HS-5 (cell line): ENCODE results near the gene FGF1.
A peak's percentile ranks its signal among the peaks of the same experiment; 100 is the strongest.

ENCODE experiments used
- DNase-seq: peaks from one replicate; pipeline ENCODE4 v3.0.0-alpha.2; 2012; ENCODE audit warnings: low read depth

Gene FGF1

GRCh38 chr5:142642427-142642826 lies 43.5 kb downstream of the FGF1 start:
- DNase-seq: no peak

DNA sequence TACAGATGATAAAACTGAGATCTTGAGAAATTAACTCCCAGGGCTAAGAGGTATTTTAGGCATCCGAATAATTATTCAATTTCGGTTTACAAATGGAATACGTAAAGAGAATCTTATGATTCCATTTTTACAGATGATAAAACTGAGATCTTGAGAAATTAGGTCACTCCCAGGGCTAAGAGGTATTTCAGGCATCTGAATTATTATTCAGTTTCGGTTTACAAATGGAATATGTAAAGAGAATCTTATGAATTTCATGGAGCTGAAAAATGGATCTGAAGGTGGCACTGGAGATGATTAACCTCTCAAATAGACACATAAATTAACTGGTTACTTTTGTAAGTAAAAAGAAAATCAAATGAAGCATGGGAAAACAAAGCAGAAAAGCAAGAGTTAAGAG lies 44.2 kb downstream of the FGF1 start:
- DNase-seq: no peak

DNA sequence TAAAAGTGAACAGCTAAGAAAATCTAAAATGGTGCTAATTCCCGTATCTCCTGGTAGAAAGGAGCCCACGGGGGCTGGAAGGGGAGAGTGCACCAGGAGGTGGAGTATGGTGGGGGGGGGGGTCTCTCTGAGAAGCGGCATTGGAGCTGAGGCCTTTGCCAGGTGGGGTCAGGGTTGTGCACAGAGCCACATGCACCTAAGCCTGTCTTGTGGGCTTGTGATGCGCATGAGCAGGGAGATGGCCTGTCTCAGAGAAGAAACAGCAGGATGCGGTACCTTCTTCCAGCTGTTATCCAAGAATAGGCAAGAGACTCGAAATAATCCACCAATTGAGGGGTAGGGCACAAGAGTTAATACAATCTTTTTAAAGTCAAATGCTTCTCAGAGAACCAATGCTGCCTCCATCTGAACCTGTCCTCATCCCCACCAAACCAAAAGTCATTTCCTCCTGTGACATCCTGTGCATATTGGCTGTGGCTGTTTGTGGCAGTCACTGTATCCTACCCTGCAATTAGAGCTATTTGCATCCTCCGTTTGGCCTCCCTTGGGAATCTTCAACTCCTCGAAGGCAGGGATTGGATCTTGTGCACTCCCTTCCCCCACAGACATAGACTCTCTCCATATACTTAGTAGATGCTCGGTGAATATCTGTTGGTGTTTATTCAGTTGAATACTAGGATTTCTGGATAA lies 45.4 kb downstream of the FGF1 start:
- no peak for DNase-seq

- no peak for DNase-seq
These were observed 46.4 kb downstream of the FGF1 start for GRCh38 chr5:142639455-142639854.

- DNase-seq: no peak
These were observed 48.0 kb downstream of the FGF1 start for GRCh38 chr5:142637871-142638270.

- no peak for DNase-seq
These were observed 49.1 kb downstream of the FGF1 start for GRCh38 chr5:142636698-142637324.

GRCh38 chr5:142636093-142636492 lies 49.8 kb downstream of the FGF1 start:
- DNase-seq: no peak

DNA sequence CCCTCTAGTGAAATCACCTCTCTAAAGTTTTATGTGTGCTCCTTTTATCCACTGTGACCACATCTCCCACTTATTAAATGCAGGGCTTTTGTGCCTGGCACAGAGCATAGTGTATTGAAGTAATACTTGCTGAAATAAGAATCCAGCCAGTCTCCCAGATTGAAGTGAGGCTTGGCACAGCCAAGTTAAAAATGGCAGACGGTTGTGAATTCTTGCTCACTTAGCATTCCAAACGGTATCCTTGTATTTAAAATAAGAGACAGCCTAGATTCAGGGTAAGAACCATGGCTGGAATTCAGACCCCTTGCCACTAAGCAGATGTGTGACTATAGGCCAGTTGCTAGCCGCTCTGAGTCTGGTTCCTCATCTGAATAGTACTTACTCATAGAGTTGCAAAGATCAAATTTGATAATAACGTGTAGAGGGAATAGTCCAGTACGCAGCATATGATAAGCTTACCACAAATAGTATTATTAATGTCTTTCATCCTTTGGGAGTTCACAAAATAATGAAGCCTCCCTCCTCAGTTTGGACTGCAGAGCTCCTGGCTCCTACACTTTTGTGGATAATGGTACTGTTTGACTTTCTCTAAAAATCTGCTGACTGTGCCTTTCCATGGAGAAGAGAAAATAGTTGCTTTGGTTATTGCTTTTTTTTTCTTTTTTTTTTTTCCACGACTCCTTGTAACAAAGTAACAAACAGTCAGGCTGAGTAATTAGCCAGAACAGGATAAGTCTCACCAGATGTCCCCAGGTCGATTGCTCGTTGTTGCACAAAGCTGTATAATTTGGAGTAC lies 51.5 kb downstream of the FGF1 start:
- DNase-seq: no peak

DNA sequence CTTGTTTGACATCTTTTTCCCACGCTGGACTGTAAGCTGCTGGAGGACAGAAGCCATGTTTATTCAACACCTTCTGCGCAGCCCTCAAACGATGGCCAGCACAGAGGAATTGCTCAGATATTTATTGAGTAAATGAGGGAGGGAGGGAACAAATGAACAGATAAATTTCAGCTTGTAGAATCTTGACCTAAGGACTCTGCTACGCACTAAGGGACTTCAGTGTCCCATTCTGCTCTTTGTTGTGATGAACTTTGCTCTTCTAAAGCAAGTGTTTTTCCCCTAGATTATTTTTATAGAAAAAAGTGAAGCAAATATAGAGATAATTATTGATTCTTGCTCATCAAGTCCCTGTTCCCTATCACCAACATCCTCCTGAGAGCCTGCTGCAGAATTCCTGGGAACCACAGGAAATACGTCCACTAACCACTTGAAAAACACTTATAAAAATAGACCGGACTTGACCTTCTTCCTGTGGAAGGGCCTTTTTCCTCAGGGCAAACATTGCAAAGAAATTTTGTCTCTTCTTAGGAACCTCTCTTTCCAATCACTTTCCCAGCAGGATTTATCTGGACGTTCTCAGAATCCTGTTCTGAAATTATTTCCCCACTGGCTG lies 54.9 kb downstream of the FGF1 start:
- DNase-seq: no peak

GRCh38 chr5:142627383-142628217 lies 58.3 kb downstream of the FGF1 start:
- no peak for DNase-seq

- no peak for DNase-seq
These were observed 59.1 kb downstream of the FGF1 start for GRCh38 chr5:142626786-142627185.

DNA sequence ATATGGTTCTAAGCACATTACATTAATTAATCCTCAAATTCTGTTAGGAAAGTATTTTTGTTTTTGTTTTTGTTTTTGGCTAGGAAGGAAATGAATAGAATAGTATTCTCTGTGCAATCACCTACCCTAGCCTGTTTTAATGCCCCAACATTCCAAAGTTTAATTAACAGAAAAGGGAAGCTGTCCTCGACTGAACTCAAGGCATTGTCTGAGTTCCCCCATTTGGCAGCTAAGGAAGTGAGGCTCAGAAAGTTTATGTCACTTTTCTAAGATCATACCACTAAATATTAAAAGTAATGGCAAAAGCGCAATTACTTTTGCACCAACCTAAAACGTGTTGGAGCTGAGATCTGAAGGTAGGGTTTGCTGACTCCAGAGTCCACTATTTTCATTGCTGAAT lies 59.8 kb downstream of the FGF1 start:
- DNase-seq: no peak

GRCh38 chr5:142621227-142621626 lies 64.7 kb downstream of the FGF1 start:
- peak; percentile 79 for DNase-seq

- DNase-seq: no peak
These were observed 66.1 kb downstream of the FGF1 start for GRCh38 chr5:142619815-142620214.

- peak; percentile 78 for DNase-seq
These were observed 67.8 kb downstream of the FGF1 start for GRCh38 chr5:142618130-142618523.

- DNase-seq: no peak
These were observed 68.3 kb downstream of the FGF1 start for GRCh38 chr5:142617416-142618129.

DNA sequence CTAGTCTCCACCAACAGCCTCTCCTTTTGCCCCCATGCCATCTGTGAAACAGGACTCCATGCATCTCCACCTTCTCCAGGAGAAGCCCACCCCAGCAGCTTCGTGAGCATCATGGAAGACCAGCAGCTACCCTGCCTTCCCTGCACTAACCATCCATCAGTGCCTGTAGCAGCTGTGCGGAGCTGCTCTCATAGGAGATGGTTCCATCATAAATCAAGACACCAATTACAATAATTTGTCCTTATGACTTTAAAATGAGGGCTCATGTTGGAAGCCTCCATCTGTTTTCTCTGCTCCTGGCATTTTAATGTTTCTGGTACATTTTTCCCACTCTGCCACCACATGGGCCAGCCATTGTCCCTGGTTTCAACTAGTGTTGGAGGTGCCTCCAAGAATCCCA lies 69.9 kb downstream of the FGF1 start:
- no peak for DNase-seq

GRCh38 chr5:142614054-142614453 lies 71.8 kb downstream of the FGF1 start:
- DNase-seq: no peak

- peak; percentile 32 for DNase-seq
These were observed 72.6 kb downstream of the FGF1 start for GRCh38 chr5:142613271-142613671.

GRCh38 chr5:142612494-142613270 lies 73.2 kb downstream of the FGF1 start:
- DNase-seq: no peak
